Astrocyte of the cerebellum (primary cell): ENCODE measurements around the gene MVK.

Source experiments
- DNase-seq: peaks from one replicate; pipeline ENCODE4 v3.0.0-alpha.2; 2011; ENCODE audit warnings: low read depth
- H3K4me3 ChIP-seq: 2 replicates; pipeline ENCODE4 v1.5.1; 2011; ENCODE audit warnings: mild to moderate bottlenecking, low read depth, low read length, moderate library complexity
- in situ Hi-C: cut with HindIII; loops from 2 replicates; pipeline ENCODE4 v1.10.0; 2017; ENCODE audit warnings: low sequenced_read_pairs
- TF ChIP-seq, protein P1 (sequence below): IDR thresholded peaks from 2 replicates; pipeline ENCODE4 v1.5.1; 2012; ENCODE audit warnings: low read length, low read depth, moderate library complexity, mild to moderate bottlenecking; ENCODE audit errors: missing control alignments

The MVK gene

DNA sequence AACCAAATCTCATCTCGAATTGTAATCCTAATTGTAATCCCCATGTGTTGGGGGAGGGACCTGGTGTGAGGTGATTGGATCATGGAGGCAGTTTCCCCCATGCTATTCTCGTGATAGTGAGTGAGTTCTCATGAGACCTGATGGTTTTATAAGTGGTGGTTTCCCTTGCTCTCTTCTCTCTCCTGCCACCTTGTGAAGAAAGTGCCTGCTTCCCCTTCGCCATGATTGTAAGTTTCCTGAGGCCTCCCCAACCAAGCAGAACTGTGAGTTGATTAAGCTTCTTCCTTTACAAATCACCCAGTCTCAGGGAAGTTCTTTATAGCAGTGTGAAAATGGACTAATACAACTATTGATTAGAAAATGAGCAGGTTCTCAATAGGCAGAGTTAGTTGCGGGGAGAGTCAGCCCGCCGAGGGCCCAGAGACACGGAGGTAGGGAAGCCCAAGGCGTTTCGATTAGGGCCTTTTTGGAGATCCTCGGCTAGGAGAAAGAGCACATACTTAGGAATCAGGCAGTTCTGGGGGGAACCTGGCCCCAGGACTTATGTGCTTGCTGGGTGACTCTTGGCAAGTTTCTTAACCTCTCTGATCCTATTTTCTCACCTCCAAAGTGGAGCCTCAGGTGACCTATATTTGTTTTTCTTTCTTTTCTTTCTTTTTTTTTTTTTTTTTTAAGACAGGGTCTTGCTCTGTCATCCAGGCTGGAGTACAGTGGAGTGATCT is 65.7 kb downstream of the MVK start:
- in situ Hi-C loops = no loop called here

DNA sequence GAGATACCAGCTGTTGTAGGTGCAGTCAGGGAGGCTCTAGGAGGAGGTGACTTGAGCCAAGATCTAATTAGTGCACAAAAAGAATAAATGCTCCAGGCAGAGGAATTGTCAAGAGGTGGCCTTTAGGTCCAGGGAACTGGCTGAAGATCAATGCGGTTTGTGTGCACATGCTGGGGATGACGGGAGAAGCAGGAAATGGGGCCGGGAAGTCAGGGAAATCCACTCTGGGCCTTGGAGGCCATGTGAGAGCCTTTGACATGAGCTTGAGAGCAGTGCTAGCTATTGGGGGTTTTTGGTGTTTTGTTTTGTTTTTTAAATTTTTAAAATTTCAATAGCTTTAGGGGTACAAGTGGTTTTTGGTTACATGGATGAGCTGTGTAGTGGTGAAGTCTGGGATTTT is 67.4 kb downstream of the MVK start:
- in situ Hi-C loops = no loop called here
- TF ChIP-seq, protein P1, sequence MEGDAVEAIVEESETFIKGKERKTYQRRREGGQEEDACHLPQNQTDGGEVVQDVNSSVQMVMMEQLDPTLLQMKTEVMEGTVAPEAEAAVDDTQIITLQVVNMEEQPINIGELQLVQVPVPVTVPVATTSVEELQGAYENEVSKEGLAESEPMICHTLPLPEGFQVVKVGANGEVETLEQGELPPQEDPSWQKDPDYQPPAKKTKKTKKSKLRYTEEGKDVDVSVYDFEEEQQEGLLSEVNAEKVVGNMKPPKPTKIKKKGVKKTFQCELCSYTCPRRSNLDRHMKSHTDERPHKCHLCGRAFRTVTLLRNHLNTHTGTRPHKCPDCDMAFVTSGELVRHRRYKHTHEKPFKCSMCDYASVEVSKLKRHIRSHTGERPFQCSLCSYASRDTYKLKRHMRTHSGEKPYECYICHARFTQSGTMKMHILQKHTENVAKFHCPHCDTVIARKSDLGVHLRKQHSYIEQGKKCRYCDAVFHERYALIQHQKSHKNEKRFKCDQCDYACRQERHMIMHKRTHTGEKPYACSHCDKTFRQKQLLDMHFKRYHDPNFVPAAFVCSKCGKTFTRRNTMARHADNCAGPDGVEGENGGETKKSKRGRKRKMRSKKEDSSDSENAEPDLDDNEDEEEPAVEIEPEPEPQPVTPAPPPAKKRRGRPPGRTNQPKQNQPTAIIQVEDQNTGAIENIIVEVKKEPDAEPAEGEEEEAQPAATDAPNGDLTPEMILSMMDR = no peak

More for the DNA sequence above, 65.7 kb downstream of the MVK start:
- TF ChIP-seq, protein P1 = no peak
- no peak for DNase-seq
- H3K4me3 ChIP-seq = no peak overlapping the region

DNA sequence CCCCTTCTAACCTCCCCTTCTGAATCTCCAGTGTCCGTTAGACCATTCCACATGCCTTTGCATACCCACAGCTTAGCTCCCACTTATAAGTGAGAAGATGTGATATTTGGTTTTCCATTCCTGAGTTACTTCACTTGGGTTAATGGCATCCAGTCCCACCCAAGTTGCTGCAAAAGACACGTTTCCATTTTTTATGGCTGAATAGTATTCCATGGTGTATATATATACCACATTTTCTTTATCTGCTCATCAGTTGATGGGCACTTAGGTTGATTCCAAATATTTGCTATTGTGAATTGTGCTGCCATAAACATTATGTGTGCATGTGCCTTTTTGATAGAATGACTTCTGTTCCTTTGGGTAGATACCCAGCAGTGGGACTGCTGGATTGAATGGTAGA is 67.8 kb downstream of the MVK start:
- in situ Hi-C loops = no loop called here
- no peak for DNase-seq
- TF ChIP-seq, protein P1 = no peak
- H3K4me3 ChIP-seq = no peak overlapping the region

More for the DNA sequence above, 67.4 kb downstream of the MVK start:
- no peak overlapping the region for H3K4me3 ChIP-seq
- DNase-seq = no peak

DNA sequence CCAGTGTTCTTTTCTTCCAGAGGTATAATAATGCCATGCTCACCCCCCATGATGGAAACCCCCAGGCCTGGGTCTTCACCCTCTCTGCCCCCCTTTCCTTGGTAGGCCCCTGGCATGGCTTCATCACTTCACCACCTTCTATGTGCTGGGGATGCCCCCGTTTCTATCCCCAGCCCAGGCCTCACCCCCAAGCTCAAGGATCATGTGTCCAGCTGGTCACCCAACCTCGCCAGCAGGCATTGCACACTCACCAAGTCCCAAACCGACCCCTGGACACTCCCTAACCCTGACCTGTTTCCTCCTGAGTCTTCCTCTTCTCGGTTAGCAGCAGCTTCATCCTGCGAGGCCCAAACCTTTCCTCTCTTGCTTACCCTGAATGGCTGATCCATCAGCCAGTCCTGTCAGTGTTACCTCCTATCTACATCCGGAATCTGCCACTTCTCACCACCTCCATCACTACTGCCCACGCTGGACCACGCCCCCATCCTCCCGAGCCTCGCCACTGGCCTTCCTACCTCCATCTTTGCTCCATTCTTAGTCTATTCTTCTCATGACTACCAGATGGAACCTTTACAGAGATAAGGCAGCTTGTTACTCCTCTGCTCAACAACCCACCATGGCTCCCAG is 69.0 kb downstream of the MVK start:
- no peak overlapping the region for H3K4me3 ChIP-seq
- TF ChIP-seq, protein P1 = no peak
- DNase-seq = no peak
- in situ Hi-C loops = no loop called here

DNA sequence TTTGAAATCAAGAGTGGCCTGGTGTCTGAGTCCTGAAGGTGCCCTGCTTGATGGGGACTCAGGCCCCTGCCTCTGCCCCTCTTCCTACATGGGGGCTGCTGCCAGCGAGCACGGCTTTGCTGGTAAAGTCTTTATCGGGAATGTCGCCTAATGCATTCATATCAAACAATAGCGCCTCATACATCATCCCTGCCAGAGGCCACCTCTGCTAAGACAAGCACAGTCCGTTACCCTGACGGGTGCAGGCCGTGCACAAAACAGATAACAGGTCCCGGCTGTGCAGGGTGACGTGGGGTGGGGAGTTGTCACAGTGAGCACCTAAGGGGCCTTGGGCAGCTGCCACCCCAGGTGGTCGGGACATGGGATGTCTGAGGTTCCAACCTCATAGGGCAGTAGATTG is 71.6 kb downstream of the MVK start:
- no peak for DNase-seq
- in situ Hi-C loops = no loop called here
- H3K4me3 ChIP-seq = no peak overlapping the region
- TF ChIP-seq, protein P1 = no peak

DNA sequence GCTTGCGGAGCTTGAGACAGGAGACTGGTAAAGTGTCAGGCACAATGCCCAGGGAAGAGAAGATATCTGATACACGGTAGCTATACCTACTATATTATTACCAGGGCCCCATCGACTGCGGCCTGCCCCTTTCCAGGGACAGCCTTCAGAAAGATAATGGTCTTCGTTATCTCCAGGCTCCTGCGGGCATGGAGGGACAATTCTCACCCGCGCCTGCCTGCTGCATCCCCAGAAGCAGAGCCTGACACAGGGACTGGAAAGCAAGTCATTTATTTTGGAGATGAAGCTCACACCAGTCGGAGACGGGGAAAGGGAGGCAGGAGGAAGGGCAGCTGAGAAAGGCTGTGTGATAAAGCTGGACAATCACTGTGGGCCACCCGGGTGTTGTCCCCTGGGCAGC is 72.1 kb downstream of the MVK start:
- in situ Hi-C loops = no loop called here
- DNase-seq = no peak
- TF ChIP-seq, protein P1 = no peak
- H3K4me3 ChIP-seq = no peak overlapping the region
